IMR-90 (cell line): ENCODE results near the gene PAPPA. TPM values are rescaled to one million over a fixed set of nuclear protein-coding genes. Genes with fewer than 3 reads are reported as not detected.

Experiments
- ATAC-seq: fragments of 200-7000 bp; cut with Tn5 transposase; 2 replicates; pipeline ENCODE4 v1.9.1; 2020; ENCODE audit warnings: low read depth, mild to moderate bottlenecking, moderate library complexity
- BruUV-seq: library from RNA; stranded (reverse); fragments of 400-500 nt; replicated peaks from 2 replicates; lab custom pipeline; 2021; lab: Mats Ljungman, UMichigan
- CTCF ChIA-PET: fragments of 300-600 bp; formaldehyde crosslinking; extraction: SDS; loops from one replicate; lab custom pipeline; 2021; ENCODE audit warnings: antibody characterized with exemption; lab: Yijun Ruan, JAX
- POLR2A ChIA-PET: fragments of 300-600 bp; sonication (Branson Sonifier 250); formaldehyde crosslinking; loops from one replicate; lab custom pipeline; 2022; ENCODE audit warnings: antibody characterized with exemption; ENCODE audit not compliant: unreplicated experiment; lab: Charles Lee
- DNase-seq: peaks from one replicate; pipeline ENCODE4 v3.0.0; 2013
- H2AFZ ChIP-seq: replicated peaks from 2 replicates; pipeline ENCODE3; 2013; ENCODE audit warnings: low read length, mild to moderate bottlenecking; ENCODE audit not compliant: poor library complexity
- H2AK5ac ChIP-seq: 2 replicates; pipeline ENCODE4 v1.6.1; 2013; ENCODE audit warnings: low read depth, low read length, inconsistent platforms
- H2AK9ac ChIP-seq: replicated peaks from 2 replicates; pipeline ENCODE3; 2013; ENCODE audit warnings: mild to moderate bottlenecking, low read depth, low read length, moderate library complexity; ENCODE audit not compliant: poor library complexity
- H2BK120ac ChIP-seq: 2 replicates; pipeline ENCODE4 v1.6.1; 2013; ENCODE audit warnings: low read depth, low read length, inconsistent platforms
- H2BK15ac ChIP-seq: 3 replicates; pipeline ENCODE4 v1.6.1; 2013; ENCODE audit warnings: low read depth, low read length, inconsistent platforms
- H2BK20ac ChIP-seq: 2 replicates; pipeline ENCODE4 v1.6.1; 2013; ENCODE audit warnings: low read depth, mild to moderate bottlenecking, inconsistent platforms, low read length, moderate library complexity
- H2BK5ac ChIP-seq: 2 replicates; pipeline ENCODE4 v1.6.1; 2013; ENCODE audit warnings: mild to moderate bottlenecking, low read depth, low read length, inconsistent platforms; ENCODE audit not compliant: poor library complexity, severe bottlenecking
- H3K14ac ChIP-seq: replicated peaks from 2 replicates; pipeline ENCODE4 v1.6.1; 2013; ENCODE audit warnings: low read depth, low read length, inconsistent platforms
- H3K18ac ChIP-seq: 2 replicates; pipeline ENCODE4 v1.6.1; 2013; ENCODE audit warnings: low read depth, low read length, control low read depth
- H3K23ac ChIP-seq: 2 replicates; pipeline ENCODE4 v1.6.1; 2013; ENCODE audit warnings: low read depth, low read length, inconsistent platforms
- H3K27ac ChIP-seq: 2 replicates; pipeline ENCODE4 v1.5.1; 2013; ENCODE audit warnings: mild to moderate bottlenecking, control low read depth, low read length; ENCODE audit not compliant: insufficient read depth
- H3K27me3 ChIP-seq: 2 replicates; pipeline ENCODE4 v1.6.1; 2013; ENCODE audit warnings: low read length; ENCODE audit not compliant: control insufficient read depth, insufficient read depth
- H3K36me3 ChIP-seq: 2 replicates; pipeline ENCODE4 v1.6.1; 2013; ENCODE audit warnings: low read length, mixed read lengths; ENCODE audit not compliant: control insufficient read depth, insufficient read depth
- H3K4ac ChIP-seq: 2 replicates; pipeline ENCODE4 v1.6.1; 2013; ENCODE audit warnings: low read depth, low read length, inconsistent platforms
- H3K4me1 ChIP-seq: 2 replicates; pipeline ENCODE4 v1.6.1; 2013; ENCODE audit warnings: low read length, mixed read lengths; ENCODE audit not compliant: control insufficient read depth, insufficient read depth
- H3K4me2 ChIP-seq: 2 replicates; pipeline ENCODE4 v1.6.1; 2013; ENCODE audit warnings: low read depth, mild to moderate bottlenecking, control low read depth, low read length, moderate library complexity
- H3K4me3 ChIP-seq: 2 replicates; pipeline ENCODE4 v1.5.1; 2013; ENCODE audit warnings: low read depth, mild to moderate bottlenecking, control low read depth, low read length, moderate library complexity; ENCODE audit not compliant: insufficient read depth
- H3K56ac ChIP-seq: 2 replicates; pipeline ENCODE4 v1.6.1; 2013; ENCODE audit warnings: low read length, inconsistent platforms; ENCODE audit not compliant: insufficient read depth; ENCODE audit errors: extremely low read depth
- H3K79me1 ChIP-seq, 2 experiments: 2 replicates each; pipeline ENCODE4 v1.6.1; 2013; ENCODE audit warnings: low read length in 2 of 2, inconsistent platforms in 1 of 2, low read depth in 1 of 2
- H3K9ac ChIP-seq: 2 replicates; pipeline ENCODE4 v1.6.1; 2013; ENCODE audit warnings: low read depth, low read length, control low read depth
- H3K9me1 ChIP-seq: 2 replicates; pipeline ENCODE4 v1.6.1; 2013; ENCODE audit warnings: low read length, inconsistent platforms; ENCODE audit not compliant: insufficient read depth
- H3K9me3 ChIP-seq: 2 replicates; pipeline ENCODE4 v1.6.1; 2013; ENCODE audit warnings: low read length; ENCODE audit not compliant: control insufficient read depth, insufficient read depth
- H4K20me1 ChIP-seq: 2 replicates; pipeline ENCODE4 v1.6.1; 2013; ENCODE audit warnings: low read length, inconsistent platforms; ENCODE audit not compliant: insufficient read depth
- H4K5ac ChIP-seq: 2 replicates; pipeline ENCODE4 v1.6.1; 2013; ENCODE audit warnings: mild to moderate bottlenecking, low read depth, low read length, control low read depth
- H4K8ac ChIP-seq, 2 experiments: 2 replicates each; pipeline ENCODE4 v1.6.1; 2013; ENCODE audit warnings: low read depth in 2 of 2, low read length in 2 of 2, control low read depth in 1 of 2, inconsistent platforms in 1 of 2
- H4K91ac ChIP-seq: 2 replicates; pipeline ENCODE4 v1.6.1; 2013; ENCODE audit warnings: low read depth, low read length, inconsistent platforms; ENCODE audit not compliant: insufficient read depth
- CHD1 ChIP-seq: IDR thresholded peaks from 2 replicates; pipeline ENCODE4 v1.6.1; 2012; ENCODE audit warnings: low read depth, low read length, improper control_type of control experiment
- MAFK ChIP-seq: IDR thresholded peaks from 2 replicates; pipeline ENCODE4 v1.6.1; 2012; ENCODE audit warnings: low read depth, low read length, improper control_type of control experiment
- RCOR1 ChIP-seq: IDR thresholded peaks from 2 replicates; pipeline ENCODE4 v1.6.1; 2012; ENCODE audit warnings: mild to moderate bottlenecking, low read length, improper control_type of control experiment; ENCODE audit not compliant: insufficient replicate concordance
- RFX5 ChIP-seq: IDR thresholded peaks from 2 replicates; pipeline ENCODE4 v1.8.0; 2012; ENCODE audit warnings: low read depth, mild to moderate bottlenecking, low read length, moderate library complexity
- WGBS, 2 experiments: methylation state at CpG; one replicate each; pipeline versions ENCODE4 v1.1.5 to v1.1.7; 2013; ENCODE audit warnings: missing lambda C conversion rate in 2 of 2; ENCODE audit not compliant: insufficient read length in 1 of 2; ENCODE audit errors: extremely low coverage in 2 of 2; 5-methylcytosine and 5-hydroxymethylcytosine counted together
- dilution Hi-C: fragments of 300-500 bp; cut with HindIII; formaldehyde crosslinking; loops from one replicate; pipeline ENCODE4 v1.14.3; 2018; ENCODE audit warnings: low sequenced_read_pairs; ENCODE audit not compliant: unreplicated experiment
- in situ Hi-C: fragments of 300-500 bp; cut with MboI; formaldehyde crosslinking; loops from 3 replicates; pipeline ENCODE4 v1.14.3; 2019; ENCODE audit warnings: low sequenced_read_pairs, inconsistent platforms, mixed read lengths
- intact Hi-C: fragments of 100-400 bp; cut with micrococcal nuclease; formaldehyde crosslinking; loops from 2 replicates; pipeline ENCODE4 v1.10.0; 2022
- polyA plus RNA-seq, 3 experiments: library from polyadenylated mRNA; depleted of rRNA; stranded (reverse); fragments of >200 nt; gene quantifications; 2 replicates each; pipeline ENCODE4 v1.2.3, GENCODE V29; 2012; ENCODE audit warnings: low replicate concordance in 1 of 3
- total RNA-seq: library from RNA; depleted of rRNA; stranded (reverse); fragments of >200 nt; gene quantifications from 2 replicates; pipeline ENCODE4 v1.2.3, GENCODE V29; 2012
- TF ChIP-seq, protein P1 (sequence below): fragments of 150-350 bp; IDR thresholded peaks from 2 replicates; pipeline ENCODE4 v1.6.1; 2017; ENCODE audit warnings: mild to moderate bottlenecking, antibody characterized with exemption, low read length, low read depth
- TF ChIP-seq, protein P2 (sequence below): conservative IDR thresholded peaks from 2 replicates; pipeline ENCODE4 v1.5.1; 2012; ENCODE audit warnings: mild to moderate bottlenecking, low read depth, low read length, improper control_type of control experiment

PAPPA gene
- total and polyA plus RNA-seq, 2 of the 4 experiments (the other 2 are of a cell fraction): 8.3 to 12.4 TPM

DNA sequence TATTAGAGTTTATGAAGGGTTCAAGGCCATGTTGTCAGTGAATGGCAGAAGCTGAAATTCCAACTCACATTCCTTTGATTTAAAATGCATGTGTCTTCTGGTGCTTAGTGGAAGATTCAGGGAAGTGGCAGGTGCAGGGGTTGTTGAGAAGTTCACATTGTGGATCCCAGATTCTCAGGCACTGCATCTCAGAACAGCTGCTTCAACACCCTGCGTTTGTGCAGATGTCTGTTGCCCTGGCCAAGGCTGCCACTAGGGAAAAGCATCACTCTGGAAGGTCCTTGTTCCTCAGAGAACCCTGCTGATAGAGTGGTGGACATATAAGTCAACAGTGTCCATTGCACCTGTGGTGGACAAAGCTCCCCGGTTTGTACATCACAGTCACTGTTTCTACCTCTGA is 162.7 kb downstream of the PAPPA start:
- no peak for DNase-seq
- no TSS peak for BruUV-seq
- Histone ChIP-seq H3K56ac (no peak overlapping the region), H2BK15ac (no peak overlapping the region), H2AK5ac (no peak overlapping the region), H3K27me3 (no peaks in the 10 kb centered on the region), H3K4me2 (no peak overlapping the region), H2AFZ (no peak overlapping the region), H3K4me3 (no peak overlapping the region), H3K36me3 (peaks cover 47% of the 10 kb centered on the region), H3K79me1 (no peaks in the 10 kb centered on the region), H3K9me3 (no peaks in the 10 kb centered on the region), H3K14ac (no peak overlapping the region), H4K5ac (no peak overlapping the region), H3K4me1 (peaks cover 10% of the 10 kb centered on the region; the same call in 1 of the 2 replicates), H4K91ac (no peak overlapping the region), H4K20me1 (no peaks in the 10 kb centered on the region; the same call in 1 of the 2 replicates), H3K9ac (no peak overlapping the region), H3K18ac (no peak overlapping the region), H3K4ac (no peak overlapping the region), H3K23ac (no peak overlapping the region), H3K27ac (no peak overlapping the region), H3K9me1 (peaks cover 2% of the 10 kb centered on the region; the same call in 1 of the 2 replicates), H4K8ac (no peak overlapping the region), H2BK5ac (no peak overlapping the region), H2AK9ac (no peak overlapping the region), H2BK120ac (no peak overlapping the region), H2BK20ac (no peak overlapping the region)
- ChIA-PET CTCF (interaction anchor here (0.6 kb wide), 1 partner anchor 156 kb away, joined by 3 read pairs; no protein-coding TSS in a partner anchor), POLR2A (no interaction called here)
- no peak for ATAC-seq
- TF ChIP-seq RFX5 (no peak), RCOR1 (no peak), CHD1 (no peak), MAFK (no peak)
- TF ChIP-seq, protein P1, sequence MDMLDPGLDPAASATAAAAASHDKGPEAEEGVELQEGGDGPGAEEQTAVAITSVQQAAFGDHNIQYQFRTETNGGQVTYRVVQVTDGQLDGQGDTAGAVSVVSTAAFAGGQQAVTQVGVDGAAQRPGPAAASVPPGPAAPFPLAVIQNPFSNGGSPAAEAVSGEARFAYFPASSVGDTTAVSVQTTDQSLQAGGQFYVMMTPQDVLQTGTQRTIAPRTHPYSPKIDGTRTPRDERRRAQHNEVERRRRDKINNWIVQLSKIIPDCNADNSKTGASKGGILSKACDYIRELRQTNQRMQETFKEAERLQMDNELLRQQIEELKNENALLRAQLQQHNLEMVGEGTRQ: no peak
- TF ChIP-seq, protein P2, sequence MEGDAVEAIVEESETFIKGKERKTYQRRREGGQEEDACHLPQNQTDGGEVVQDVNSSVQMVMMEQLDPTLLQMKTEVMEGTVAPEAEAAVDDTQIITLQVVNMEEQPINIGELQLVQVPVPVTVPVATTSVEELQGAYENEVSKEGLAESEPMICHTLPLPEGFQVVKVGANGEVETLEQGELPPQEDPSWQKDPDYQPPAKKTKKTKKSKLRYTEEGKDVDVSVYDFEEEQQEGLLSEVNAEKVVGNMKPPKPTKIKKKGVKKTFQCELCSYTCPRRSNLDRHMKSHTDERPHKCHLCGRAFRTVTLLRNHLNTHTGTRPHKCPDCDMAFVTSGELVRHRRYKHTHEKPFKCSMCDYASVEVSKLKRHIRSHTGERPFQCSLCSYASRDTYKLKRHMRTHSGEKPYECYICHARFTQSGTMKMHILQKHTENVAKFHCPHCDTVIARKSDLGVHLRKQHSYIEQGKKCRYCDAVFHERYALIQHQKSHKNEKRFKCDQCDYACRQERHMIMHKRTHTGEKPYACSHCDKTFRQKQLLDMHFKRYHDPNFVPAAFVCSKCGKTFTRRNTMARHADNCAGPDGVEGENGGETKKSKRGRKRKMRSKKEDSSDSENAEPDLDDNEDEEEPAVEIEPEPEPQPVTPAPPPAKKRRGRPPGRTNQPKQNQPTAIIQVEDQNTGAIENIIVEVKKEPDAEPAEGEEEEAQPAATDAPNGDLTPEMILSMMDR: no peak
- dilution Hi-C loops (no loop called here), in situ Hi-C loops (no loop called here), intact Hi-C loops (no loop called here)
- no CpG with 5 or more reads among the region's 2 CpGs for WGBS, 2 experiments
